Keratinocyte (primary cell): Measurements from ENCODE around the gene RAET1G. TPM values are rescaled to one million over a fixed set of nuclear protein-coding genes. Genes with fewer than 3 reads are reported as not detected.

Experiments
- DNase-seq: peaks from one replicate; pipeline ENCODE4 v3.0.0-alpha.2; 2011; ENCODE audit warnings: low read depth, missing footprints, low spot score
- FAIRE-seq: peaks from 2 replicates; lab custom pipeline; 2011; peaks lifted over from hg19 to GRCh38; lab: Jason Lieb, UNC
- H2AFZ ChIP-seq: 2 replicates; pipeline ENCODE4 v1.6.0; 2012; ENCODE audit warnings: low read length, control low read depth, inconsistent platforms; ENCODE audit not compliant: control insufficient read depth
- H3K27ac ChIP-seq: 2 replicates; pipeline ENCODE4 v1.5.1; 2011; ENCODE audit warnings: low read length; ENCODE audit not compliant: control insufficient read depth, insufficient read depth
- H3K27me3 ChIP-seq: 3 replicates; pipeline ENCODE4 v1.6.0; 2011; ENCODE audit warnings: low read length; ENCODE audit not compliant: control insufficient read depth, insufficient read depth; ENCODE audit errors: extremely low read depth
- H3K36me3 ChIP-seq, 2 experiments: 2 replicates in 1 of 2; 3 replicates in 1 of 2; pipeline ENCODE4 v1.5.1; 2011; ENCODE audit warnings: low read length in 2 of 2, mild to moderate bottlenecking in 1 of 2; ENCODE audit not compliant: control insufficient read depth in 2 of 2, insufficient read depth in 2 of 2; ENCODE audit errors: extremely low read depth in 1 of 2
- H3K4me1 ChIP-seq: 3 replicates; pipeline ENCODE4 v1.5.1; 2011; ENCODE audit warnings: low read length; ENCODE audit not compliant: control insufficient read depth, insufficient read depth; ENCODE audit errors: extremely low read depth
- H3K4me2 ChIP-seq: 3 replicates; pipeline ENCODE4 v1.6.0; 2011; ENCODE audit warnings: low read depth, low read length; ENCODE audit not compliant: control insufficient read depth, insufficient read depth; ENCODE audit errors: extremely low read depth
- H3K4me3 ChIP-seq, 3 experiments: fragments of 200-600 bp in 1 of 3; sonication (generic) in 1 of 3; 2 replicates in 2 of 3; 3 replicates in 1 of 3; pipeline ENCODE4 v1.5.1; 2011 to 2016; ENCODE audit warnings: low read length in 3 of 3, mild to moderate bottlenecking in 3 of 3, control low read depth in 2 of 3, inconsistent platforms in 1 of 3, low read depth in 1 of 3, mixed read lengths in 1 of 3, mixed run types in 1 of 3, moderate library complexity in 1 of 3; ENCODE audit not compliant: control insufficient read depth in 2 of 3, insufficient read depth in 2 of 3; ENCODE audit errors: extremely low read depth in 1 of 3
- H3K79me2 ChIP-seq: 2 replicates; pipeline ENCODE4 v1.6.0; 2012; ENCODE audit warnings: low read length; ENCODE audit not compliant: control insufficient read depth, insufficient read depth
- H3K9ac ChIP-seq: 3 replicates; pipeline ENCODE4 v1.6.0; 2011; ENCODE audit warnings: low read length; ENCODE audit not compliant: control insufficient read depth, insufficient read depth; ENCODE audit errors: extremely low read depth
- H3K9me1 ChIP-seq: 3 replicates; pipeline ENCODE4 v1.6.0; 2011; ENCODE audit warnings: low read length; ENCODE audit not compliant: control insufficient read depth, insufficient read depth; ENCODE audit errors: extremely low read depth
- H3K9me3 ChIP-seq: 2 replicates; pipeline ENCODE4 v1.5.1; 2012; ENCODE audit warnings: low read depth, low read length; ENCODE audit not compliant: control insufficient read depth
- H4K20me1 ChIP-seq: 3 replicates; pipeline ENCODE4 v1.6.0; 2011; ENCODE audit warnings: low read length; ENCODE audit not compliant: control insufficient read depth, insufficient read depth; ENCODE audit errors: extremely low read depth
- EZH2 ChIP-seq: IDR thresholded peaks from one replicate; pipeline ENCODE4 v1.6.1; 2012; ENCODE audit warnings: inconsistent platforms, mild to moderate bottlenecking, low read length, moderate library complexity
- dilution Hi-C: fragments of 300-500 bp; cut with MboI; formaldehyde crosslinking; loops from one replicate; pipeline ENCODE4 v1.7.0; 2020; ENCODE audit warnings: low sequenced_read_pairs; ENCODE audit not compliant: extremely low pct_ligation_motif_present
- polyA plus RNA-seq, 5 experiments: library from polyadenylated mRNA; depleted of rRNA in 3 of 5; stranded (reverse) in 3 of 5; stranded (forward) in 1 of 5; unstranded in 1 of 5; fragments of >200 nt; gene quantifications; 1 replicate in 1 of 5; 2 replicates in 3 of 5; 3 replicates in 1 of 5; pipeline versions ENCODE4 v1.2.1 to v1.2.3, GENCODE V29; 2011 to 2012; ENCODE audit warnings: missing spikeins in 2 of 5, low read depth in 1 of 5, low replicate concordance in 1 of 5
- TF ChIP-seq, protein P1 (sequence below), 3 experiments: IDR thresholded peaks in 1 of 3; conservative IDR thresholded peaks in 1 of 3; optimal IDR thresholded peaks in 1 of 3; 2 replicates in 2 of 3; 3 replicates in 1 of 3; pipeline versions ENCODE3 to v1.5.1; 2011; ENCODE audit warnings: low read length in 3 of 3, mild to moderate bottlenecking in 3 of 3, moderate library complexity in 2 of 3, control low read depth in 1 of 3, inconsistent platforms in 1 of 3; ENCODE audit not compliant: insufficient read depth in 2 of 3; ENCODE audit errors: extremely low read depth in 1 of 3

Gene RAET1G
- polyA plus RNA-seq, 1 donor (not counting 4 experiments of a cell fraction or from before 2014, with no cell fraction given): 16.4 TPM

DNA sequence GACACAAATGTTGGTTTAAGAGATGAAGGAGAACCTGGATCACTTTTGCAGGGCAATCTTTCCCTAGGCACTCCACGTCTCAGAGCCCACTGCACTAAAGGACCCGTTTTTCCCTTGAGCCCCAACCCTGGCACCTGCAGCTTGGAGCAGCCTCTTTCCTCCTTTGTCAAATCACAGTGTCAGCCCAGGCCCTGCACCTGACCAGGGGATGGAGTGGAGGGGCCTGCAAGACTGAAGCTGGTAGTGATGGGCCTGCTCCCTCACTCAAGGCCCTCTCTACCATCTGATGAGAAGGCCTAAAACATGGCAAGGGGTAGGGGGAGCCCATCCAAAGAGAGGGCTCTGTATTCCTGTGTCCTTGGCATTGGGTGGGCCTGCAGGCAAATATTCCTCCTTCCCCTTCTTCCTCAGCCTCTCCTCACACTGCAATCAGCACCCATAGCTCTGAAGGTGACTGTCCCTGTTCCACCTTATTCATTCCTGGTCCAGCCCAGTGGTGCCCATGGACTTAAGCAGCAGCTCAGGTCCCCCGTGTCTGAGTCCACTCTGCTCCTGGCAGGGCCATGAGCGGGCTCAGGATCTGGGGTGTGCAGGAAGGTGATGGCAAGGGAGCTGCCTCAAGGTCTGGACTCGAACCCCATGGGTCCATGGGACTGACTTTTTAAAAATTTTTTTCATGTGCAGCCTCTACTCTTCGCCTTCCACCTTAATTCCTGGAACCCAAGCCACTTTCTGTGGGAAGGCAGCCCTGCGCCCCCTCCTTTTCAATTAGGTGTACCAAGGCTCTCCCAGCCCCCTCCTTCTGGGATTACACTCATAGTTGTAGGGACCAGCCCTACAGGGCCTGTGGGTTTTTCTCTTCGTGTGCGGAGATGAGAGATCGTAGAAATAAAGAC, 6.7 kb downstream of the RAET1G start:
- Histone ChIP-seq H3K79me2 (no peaks in the 10 kb centered on the region), H3K27ac (no peak overlapping the region), H3K9me1 (no peaks in the 10 kb centered on the region), H3K36me3 (peaks cover 0 to 4% of the 10 kb centered on the region in 2 experiments), H3K4me2 (no peak overlapping the region), H4K20me1 (no peaks in the 10 kb centered on the region), H3K27me3 (no peaks in the 10 kb centered on the region), H3K9me3 (no peaks in the 10 kb centered on the region), H3K9ac (no peak overlapping the region), H3K4me1 (peaks cover 9% of the 10 kb centered on the region), H3K4me3 (no peak overlapping the region), H2AFZ (no peak overlapping the region)
- DNase-seq (no peak), FAIRE-seq (no peak)
- TF ChIP-seq EZH2: no peak
- TF ChIP-seq, protein P1, sequence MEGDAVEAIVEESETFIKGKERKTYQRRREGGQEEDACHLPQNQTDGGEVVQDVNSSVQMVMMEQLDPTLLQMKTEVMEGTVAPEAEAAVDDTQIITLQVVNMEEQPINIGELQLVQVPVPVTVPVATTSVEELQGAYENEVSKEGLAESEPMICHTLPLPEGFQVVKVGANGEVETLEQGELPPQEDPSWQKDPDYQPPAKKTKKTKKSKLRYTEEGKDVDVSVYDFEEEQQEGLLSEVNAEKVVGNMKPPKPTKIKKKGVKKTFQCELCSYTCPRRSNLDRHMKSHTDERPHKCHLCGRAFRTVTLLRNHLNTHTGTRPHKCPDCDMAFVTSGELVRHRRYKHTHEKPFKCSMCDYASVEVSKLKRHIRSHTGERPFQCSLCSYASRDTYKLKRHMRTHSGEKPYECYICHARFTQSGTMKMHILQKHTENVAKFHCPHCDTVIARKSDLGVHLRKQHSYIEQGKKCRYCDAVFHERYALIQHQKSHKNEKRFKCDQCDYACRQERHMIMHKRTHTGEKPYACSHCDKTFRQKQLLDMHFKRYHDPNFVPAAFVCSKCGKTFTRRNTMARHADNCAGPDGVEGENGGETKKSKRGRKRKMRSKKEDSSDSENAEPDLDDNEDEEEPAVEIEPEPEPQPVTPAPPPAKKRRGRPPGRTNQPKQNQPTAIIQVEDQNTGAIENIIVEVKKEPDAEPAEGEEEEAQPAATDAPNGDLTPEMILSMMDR (optimal IDR thresholded peaks at IDR 0.05 in 1 of 3, IDR thresholded peaks at IDR 0.05 in 1 of 3, conservative IDR thresholded peaks at IDR 0.05 in 1 of 3; ENCODE audit: extremely low read depth in 1 of 3, insufficient read depth in 2 of 3, low read length in 3 of 3): no peak
- dilution Hi-C loops: no loop called here

DNA sequence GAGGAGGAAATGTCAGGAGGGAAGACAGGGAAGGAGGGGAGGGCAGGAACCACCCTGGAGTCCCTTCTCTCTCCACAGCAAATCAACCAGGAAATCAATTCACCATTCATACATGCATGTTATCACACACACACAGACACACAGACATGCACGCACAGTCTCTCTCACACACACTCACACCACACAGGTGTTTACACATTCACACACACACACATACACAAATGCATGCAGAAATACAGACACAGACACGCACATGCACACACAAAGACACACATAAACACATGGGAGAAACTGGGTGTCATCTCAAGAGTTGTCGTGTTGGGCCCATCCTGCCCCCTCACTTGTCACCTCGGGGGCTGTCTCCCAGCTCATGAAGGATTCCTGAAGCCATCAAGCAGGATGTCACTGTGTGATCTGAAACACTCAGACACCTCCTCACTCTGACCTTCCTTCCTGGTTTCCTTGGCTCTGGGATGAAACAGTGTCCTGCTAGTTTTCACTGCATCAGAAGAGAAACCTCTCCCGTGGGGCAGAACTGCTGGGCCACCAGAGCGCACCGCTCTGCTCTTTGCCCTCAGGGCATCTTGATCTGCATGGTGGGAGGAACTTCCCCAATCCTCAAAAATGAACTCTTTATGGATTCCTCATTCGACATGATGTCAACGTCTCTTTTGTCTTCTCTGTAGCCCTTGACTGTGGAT, 9.2 kb downstream of the RAET1G start:
- H3K36me3 ChIP-seq: peaks cover 0 to 2% of the 10 kb centered on the region in 2 experiments
- DNase-seq (no peak), FAIRE-seq (no peak)
- H3K9me1 ChIP-seq: no peaks in the 10 kb centered on the region
- no peaks in the 10 kb centered on the region for H4K20me1 ChIP-seq
- H3K27ac ChIP-seq: no peak overlapping the region
- no peak overlapping the region for H3K4me3 ChIP-seq
- H3K4me2 ChIP-seq: no peak overlapping the region
- TF ChIP-seq, protein P1 (optimal IDR thresholded peaks at IDR 0.05 in 1 of 3, IDR thresholded peaks at IDR 0.05 in 1 of 3, conservative IDR thresholded peaks at IDR 0.05 in 1 of 3; ENCODE audit: extremely low read depth in 1 of 3, insufficient read depth in 2 of 3, low read length in 3 of 3): no peak
- no peak for TF ChIP-seq EZH2
- dilution Hi-C loops: no loop called here
- no peak overlapping the region for H3K9ac ChIP-seq
- H3K79me2 ChIP-seq: no peaks in the 10 kb centered on the region
- no peaks in the 10 kb centered on the region for H3K27me3 ChIP-seq
- H2AFZ ChIP-seq: no peak overlapping the region
- peaks cover 9% of the 10 kb centered on the region for H3K4me1 ChIP-seq
- peaks cover 1% of the 10 kb centered on the region for H3K9me3 ChIP-seq
